ENCODE measurements around the gene PSG5.
"Not testable (repeated sequence)": the region's sequence is repeated elsewhere in the genome, so short reads cannot be mapped to it uniquely, and the experiment has no call there.

The PSG5 gene

DNA sequence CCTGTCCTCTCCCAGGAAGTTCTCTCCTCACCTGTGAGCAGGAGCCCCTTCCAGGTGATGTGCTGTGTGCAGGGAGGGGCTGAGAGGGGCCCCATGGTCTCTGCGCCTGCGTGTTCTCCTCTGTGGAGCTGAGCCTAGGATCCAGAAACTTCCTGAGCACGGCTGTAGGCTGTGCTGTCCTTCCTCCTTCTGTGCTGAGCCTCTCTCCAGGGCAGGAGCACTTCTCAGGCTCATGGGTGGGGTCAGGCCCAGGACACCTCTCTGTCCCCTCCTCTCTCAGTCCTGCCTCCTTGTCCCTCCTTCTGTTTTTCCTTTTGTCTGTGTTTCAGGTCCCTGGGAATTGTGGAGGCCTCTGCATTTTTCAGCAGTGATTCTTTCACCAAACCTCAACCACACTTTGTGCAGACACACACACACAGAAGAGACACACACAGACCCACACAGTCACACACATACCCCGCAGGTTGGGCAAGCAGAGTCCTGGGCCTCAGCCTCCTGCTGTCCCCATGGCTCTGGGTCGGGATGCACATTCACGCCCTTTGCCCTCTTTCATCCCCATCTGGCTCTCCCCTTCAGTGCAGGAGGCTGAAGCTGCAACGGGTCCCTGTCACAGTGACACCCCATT is at the start of gene PSG5:
Gene PSG5 (minus strand): TSS at position 226 of the 625 bp plus-strand sequence. CDS start 131 bp downstream, at position 95.
- DNase-seq = not testable (repeated sequence)

DNA sequence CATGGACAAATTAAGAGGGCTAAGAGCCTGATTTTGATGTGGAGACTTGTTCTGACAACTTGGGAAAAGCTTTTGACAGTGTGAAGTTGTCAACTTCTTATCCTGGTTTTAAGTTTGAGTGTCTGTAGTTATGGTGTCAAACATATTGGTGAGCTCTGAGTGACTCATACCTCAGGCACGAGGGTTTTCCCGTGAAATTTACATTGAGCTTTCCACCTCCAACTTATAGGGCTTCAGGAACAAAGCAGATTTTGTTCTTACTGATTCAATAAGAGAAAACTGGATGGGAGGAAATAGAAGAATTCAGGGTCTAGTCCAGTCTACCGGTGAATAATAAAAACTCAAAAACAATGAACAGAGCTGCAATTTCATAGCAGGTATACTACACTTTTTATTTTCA is 49.4 kb upstream of the PSG5 start:
- not testable (repeated sequence) for DNase-seq

DNA sequence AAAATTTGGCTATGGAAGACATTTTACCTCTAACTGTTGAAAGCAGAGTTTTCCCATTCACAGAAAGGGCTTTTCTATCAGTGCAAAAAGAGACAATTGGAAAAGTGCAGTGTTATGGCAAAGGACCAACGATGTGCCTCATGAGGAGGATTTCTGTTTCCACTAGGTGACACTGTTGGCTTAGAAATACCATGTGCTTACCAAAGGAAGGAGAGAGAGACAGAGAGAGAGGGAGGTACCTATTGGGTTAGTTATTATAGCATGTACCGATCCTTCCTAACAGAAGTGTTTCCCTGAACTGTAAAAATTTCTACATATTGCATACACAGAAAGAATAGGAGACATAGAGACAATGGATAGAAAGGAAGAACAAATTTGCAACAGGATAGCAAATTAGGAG is 43.0 kb upstream of the PSG5 start:
- no peak for DNase-seq

DNA sequence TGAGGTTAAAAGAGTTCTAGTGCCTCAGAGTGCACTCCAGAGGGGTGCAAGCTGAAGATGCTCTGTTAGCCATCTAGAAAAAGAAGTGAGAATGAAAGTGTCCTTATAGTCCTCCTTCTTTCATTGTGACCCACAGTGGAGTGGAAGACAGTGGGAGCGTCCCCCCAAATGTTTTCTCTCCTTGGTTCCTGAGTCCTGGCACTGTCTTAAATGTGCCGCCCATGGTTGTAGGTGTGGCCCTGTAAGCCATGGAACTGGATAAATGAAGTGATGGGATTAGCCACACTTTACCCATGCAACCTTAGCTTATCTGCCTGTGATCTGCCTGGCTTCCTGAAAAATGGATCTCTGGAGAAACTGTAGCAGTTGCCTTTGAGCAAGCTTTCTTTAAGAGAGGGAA is 42.4 kb upstream of the PSG5 start:
- not testable (repeated sequence) for DNase-seq

DNA sequence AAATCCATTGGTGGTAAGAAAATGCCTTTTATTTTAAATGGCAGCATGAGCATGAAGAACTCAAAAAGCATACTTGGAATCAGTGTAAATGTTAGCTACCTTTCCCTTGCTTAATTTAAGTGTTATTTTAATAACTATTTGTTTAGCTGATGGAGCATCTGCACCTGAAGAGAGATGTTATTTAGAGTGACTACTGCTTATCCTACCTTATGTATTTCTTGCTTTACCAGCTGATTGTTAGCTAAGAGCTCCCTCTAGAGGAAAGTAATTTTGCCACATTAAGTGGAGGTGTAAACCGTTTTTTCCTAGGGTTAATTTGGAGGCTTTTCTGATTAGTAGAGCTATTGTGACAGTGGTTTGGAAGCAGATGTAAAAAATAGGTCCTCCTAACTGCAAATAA is 40.6 kb upstream of the PSG5 start:
- not testable (repeated sequence) for DNase-seq

DNA sequence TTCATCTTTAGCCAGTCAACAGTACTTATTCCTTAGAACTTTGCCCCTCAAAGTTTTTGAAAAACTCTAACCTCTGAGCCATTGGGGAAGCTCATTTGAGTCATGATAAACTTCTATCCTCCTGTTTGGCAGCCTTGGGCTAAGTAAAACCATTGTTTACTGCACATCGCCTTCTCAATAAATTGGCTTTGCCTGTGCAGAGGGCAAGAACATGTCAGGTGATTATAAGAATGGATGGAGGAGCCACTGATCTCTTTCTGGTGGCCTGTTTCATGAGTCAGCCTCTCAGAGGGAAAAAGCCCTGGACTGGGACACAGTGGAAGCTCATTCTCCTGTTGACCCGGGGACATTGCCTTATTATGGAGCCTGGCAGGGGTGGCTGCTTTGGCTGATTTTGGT is 38.5 kb upstream of the PSG5 start:
- no peak for DNase-seq

DNA sequence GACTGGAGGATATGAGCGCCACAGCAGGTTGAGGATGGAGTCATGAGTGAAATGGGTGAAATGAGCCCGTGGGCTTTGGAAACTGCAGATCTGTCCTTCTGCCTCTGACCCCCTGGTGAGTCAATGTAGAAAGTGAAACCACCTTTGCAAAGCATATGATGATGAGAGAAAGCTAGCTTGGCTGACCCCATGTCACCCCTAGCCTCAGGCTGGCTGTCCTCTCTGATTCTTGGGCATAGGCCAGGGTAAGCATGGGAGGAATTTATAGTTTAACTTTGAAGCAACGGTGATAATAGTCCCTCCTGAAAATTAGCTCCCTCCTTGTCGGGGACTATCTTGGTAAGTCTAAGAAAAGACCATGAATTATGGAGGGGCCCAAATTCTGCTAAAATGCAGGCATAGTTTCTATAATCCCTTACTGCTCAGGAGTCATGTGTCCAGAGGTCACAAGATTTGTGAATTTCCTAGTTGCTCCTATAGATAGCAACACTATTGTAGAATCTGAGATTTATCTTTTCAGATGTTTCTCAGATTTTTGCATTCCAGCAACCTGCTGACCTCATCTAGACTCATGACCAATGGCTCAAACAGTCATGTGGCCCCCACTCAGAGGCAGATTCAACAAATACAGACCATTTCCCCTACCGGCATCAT is 38.0 kb upstream of the PSG5 start:
- not testable (repeated sequence) for DNase-seq

DNA sequence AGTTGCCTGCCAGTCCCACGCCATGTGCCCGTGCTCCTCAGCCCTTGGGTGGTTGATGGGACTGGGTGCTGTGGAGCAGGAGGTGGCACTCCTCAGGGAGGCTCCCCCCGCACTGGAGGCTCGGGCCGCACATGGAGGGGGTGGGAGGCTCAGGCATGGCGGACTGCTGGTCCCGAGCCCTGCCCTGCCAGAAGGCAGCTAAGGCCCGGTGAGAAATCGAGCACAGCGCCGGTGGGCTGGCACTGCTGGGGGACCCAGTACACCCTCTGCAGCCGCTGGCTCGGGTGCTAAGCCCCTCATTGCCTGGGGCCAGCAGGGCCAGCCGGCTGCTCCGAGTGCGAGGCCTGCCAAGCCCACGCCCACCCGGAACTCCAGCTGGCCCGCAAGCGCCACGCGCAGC is 35.6 kb upstream of the PSG5 start:
- not testable (repeated sequence) for DNase-seq

DNA sequence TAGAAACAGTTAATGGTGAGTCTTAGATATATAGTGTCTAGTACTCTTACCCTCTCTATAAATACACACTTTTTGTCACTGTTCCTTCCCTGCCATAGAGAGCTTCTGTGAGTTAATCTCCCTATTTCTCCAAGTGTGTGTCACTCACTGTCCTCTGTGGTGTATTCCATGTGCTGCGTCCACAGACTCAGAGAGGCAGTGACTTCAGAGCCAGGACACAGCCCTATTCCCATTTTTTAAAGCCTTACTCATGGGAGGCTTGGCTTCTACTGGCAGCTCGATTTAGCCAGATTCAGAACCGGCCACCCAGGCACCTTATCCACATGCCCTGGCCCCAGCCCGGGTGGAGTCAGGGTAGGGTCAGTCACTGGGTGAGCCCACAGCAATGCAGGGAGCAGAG is 32.8 kb upstream of the PSG5 start:
- not testable (repeated sequence) for DNase-seq

DNA sequence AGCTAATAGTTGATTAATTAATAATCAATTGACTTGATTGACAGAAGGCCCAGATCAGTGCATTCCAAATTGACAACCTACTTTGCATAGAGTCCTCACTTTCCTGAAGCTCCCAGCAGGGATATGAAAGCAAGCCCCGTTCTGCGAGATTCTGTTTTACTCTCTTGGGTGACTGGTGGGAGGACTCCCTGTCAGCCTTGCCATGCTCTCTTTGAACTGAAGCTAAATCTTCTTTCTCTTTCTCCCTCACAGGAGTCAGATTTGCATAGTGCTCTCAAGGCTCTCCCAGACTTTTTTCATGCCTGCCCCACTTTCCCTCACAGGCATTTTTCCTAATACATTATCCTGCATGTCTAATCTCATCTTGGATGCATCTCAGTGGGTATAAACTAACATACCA is 29.5 kb upstream of the PSG5 start:
- DNase-seq = not testable (repeated sequence)

DNA sequence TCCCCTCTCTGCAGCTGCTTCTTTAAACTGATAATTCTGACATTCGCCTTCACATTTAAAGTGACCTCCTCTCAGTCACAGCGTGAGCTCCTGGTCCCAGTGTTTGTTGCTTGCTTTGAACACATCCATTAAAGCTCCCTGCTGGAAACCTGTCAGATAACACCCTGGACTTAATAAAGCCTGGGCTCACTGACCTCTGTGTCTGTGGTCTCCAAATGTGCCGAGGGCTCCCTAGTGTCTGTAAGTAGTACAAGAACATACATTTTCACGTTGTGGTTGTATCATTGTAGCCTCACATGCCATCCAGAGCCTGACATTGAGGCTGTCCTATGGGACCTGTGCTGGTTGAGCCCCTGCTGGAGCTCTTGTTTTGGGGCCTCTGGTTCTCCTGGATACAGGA is 21.7 kb upstream of the PSG5 start:
- no peak for DNase-seq

DNA sequence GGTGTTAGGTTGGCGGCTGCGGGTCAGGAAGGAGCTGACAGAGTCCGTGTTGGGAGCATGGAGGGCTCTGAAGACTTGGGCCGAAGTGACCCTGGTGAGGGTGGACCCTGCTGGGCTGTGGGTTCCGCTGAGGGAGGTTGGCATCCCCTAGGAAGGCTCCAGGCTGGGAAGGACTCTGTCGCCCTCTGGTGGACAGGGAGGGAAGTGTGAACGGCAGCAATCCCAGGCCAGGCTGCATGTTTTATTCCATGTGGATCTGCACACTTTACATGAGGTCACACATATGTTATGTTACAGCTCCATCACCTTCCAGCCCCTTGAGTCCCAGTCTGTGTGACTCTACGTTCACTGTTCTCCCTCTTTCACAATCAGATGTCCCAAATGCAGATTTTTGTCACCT is 20.8 kb upstream of the PSG5 start:
- DNase-seq = not testable (repeated sequence)

DNA sequence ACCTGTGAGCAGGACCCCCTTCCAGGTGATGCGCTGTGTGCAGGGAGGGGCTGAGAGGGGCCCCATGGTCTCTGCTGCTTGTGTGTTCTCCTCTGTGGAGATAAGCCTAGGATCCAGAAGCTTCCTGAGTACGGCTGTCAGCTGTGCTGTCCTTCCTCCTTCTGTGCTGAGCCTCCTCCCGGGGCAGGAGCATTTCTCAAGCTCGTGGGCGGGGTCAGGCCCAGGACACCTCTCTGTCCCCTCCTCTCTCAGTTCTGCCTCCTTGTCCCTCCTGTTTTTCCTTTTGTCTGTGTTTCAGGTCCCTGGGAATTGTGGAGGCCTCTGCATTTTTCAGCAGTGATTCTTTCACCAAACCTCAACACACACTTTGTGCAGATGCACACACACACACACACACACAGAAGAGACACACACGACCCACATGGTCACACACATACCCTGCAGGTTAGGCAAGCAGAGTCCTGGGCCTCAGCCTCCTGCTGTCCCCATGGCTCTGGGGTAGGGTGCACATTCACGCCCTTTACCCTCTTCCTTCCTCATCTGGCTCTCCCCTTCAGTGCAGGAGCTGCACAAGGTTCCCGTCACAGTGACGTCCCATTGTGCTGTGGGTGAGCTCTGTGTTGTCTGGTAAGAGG is 19.3 kb upstream of the PSG5 start, which contains the start of gene PSG4:
Gene PSG4 (minus strand): TSS at position 168 of the 635 bp plus-strand sequence. CDS start 102 bp downstream, at position 66.
- not testable (repeated sequence) for DNase-seq

DNA sequence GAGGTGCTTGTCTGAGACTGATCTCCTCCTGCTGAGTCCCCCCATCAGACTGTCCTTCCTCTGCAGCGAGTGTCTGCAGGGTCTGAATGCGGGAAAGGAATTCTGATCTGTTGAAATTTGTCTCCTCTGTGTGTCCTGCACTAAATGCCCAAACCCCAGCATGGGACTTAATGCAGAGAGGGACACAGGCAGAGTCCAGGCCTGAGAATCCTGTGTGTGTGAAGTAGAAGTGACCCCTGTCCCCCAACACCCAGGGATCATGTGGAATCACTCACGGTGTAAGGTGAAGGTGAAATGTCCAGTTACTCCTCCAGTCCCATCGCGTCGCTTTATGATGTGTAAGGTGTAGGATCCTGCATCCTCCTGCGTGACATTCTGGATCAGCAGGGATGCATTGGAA is 17.3 kb upstream of the PSG5 start:
- not testable (repeated sequence) for DNase-seq

DNA sequence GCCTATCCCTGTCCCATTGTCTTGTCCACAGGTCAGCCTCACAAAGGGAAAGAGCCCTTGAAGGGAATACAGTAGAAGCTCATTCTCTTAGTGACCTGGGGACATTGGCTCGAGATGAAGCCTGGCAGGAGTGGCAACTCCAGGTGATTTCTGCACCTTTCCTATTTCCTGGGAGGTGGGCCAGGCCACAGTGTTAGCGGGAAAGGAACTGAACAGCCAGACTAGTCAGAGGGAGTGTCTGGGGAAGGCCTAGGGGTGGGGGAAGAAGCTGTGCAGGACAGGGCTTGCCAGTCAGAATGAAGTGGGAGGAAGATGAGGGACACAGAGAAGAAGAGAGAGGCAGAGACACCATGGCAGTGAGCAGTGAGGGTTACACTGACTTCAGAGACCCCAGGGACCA is 15.6 kb upstream of the PSG5 start:
- DNase-seq = not testable (repeated sequence)

DNA sequence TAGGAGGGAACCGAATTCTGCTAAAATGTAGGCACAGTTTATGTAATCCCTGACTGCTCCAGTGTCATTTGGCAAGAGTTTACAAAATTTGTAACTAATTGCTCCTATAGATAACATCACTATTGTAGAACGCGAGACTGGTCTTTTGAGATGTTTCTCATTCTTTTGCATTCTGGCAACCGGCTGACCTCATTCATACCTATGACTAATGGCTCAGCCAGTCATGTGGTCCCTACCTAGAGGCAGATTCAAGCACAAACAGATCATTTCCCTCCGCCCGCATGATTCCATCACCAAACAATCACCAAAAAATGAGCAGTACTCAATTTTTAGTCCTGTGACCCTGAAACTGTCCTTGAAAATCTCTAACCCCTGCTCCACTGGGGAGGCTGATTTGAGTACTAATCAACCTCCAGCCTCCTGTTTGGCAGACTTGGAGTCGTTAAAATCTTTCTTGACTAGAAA is 15.0 kb upstream of the PSG5 start:
- DNase-seq = not testable (repeated sequence)

DNA sequence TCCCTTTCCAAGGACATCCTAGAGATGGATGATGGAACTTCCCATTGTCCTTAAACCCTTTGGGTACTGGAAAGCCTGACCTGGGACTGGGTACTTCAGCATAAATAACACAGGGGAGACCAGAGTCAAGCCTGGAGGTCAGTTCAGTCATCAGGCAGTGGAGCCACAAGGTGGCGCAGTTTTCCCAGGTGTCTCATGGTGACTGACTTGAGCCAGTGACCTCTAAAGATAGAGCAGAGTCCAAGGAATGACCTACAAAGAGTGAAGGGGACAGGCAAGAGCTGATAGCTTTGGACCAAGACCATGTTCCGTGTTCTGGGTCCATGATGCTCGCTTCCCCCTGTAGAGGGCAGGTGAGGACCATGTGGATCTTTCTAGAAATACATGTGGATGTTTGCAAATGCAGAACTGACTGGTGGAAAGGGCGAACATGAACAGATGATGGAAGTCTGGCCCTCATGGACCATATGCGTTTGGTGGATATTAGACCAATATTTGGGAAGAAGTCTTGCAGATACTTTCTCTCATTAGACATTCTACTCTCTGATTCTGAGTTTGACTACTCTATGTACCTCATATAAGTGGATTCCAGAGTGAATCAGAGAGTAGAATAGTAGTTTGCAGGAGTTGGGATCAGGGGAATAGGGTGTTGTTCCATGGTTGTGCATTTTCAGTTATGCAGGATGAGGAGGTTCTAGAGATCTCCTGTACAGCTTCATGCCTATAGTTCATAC is 12.5 kb upstream of the PSG5 start:
- DNase-seq = not testable (repeated sequence)

DNA sequence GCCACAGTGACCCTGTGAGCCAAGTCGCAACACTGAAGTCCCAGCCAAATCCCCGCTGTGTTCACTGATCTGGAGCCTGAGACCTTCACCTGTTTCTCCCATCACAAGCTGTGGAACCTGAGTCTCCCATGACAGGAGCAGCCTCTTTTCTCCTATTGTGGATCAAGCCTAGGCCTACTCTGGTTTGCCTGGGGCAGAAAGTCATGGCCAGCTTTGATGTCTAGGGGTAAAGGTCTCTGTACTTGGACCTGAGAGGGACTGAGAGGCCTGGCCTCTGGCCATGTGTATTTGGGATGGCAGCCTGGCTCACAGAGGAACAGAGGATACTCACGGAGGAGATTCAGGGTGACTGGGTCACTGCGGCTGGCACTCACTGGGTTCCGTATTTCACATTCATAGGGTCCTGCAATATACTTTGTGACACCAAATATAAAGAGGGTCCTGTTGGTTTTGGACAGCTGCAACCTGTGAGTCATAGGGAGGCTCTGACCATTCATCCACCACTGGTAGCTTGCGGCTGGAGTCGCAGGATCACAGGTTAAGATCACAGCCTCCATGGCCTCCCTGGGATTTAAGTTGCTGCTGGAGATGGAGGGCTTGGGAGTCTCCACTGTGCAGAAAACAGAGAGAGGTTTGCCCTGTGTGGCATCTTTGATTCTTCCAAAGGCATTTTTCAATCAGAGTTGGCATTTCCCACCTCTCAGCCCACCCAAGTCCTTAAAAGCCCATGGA is 11.5 kb upstream of the PSG5 start:
- not testable (repeated sequence) for DNase-seq

DNA sequence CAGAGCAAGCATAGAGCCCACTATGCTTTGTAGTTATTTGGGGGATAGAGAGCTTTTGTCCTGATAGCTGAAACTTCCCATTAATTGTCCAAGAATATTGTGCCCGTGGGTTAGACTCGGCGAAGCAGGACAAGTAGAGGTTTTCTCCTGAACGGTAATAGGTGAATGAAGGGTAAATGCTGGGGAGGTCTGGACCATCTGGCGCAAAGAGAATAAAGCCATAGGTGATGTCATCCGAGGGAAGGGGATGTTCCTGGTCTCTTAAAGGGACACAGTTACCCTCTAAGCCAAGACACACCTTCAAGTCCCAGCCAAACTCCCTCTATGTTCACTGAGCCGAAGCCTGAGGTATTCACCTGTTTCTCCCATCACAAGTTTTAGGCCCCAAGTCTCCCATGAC is 8.1 kb upstream of the PSG5 start:
- not testable (repeated sequence) for DNase-seq

DNA sequence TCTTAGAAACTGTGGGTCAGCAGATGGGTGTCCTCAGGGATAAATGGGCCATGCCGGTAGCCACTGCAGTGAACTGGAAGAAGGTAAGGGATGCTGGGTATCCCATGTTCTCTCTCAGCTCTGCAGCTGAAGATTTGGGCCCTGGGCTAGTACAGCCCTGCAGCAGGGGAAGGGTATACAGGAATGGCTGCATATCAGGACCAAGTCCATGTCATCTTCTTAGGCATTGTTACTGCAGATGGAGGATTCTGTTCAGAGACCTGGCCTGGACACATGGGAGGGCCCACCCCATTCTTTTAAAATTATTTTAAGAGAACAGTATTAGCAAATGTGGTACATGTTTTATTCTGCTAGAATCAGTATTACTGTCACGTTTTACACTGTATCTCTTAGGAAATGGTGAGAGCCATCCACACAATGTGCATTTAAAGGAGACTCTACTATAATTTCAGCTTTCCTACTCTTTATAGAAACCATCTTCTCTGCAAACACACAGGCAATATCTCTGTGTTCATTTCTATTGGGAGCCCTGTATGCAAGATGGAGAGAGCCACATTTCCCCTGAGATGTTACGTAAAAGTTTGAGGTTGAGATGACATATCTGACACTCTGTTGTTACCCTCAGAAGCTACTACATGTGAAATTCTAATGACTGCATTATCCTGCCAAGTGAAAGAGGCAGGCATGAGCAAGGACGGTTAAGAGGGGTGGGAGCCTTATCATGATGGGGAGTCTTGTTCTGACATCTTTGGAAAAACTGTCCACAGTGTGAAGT is 6.2 kb upstream of the PSG5 start:
- DNase-seq = not testable (repeated sequence)

DNA sequence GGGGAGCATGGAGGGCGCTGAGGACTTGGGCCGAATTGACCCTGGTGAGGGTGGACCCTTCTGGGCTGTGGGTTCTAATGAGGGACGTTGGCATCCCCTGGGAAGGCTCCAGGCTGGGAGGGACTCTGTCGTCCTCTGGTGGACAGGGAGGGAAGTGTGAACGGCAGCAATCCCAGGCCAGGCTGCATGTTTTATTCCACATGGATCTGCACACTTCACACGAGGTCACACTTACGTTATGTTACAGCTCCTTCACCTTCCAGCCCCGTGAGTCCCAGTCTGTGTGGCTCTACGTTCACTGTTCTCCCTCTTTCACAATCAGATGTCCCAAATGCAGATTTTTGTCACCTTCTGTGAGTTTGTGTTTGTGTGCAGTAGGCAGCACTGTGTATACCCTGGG is 1.8 kb upstream of the PSG5 start:
- DNase-seq = not testable (repeated sequence)
